GM12801 (cell line): ENCODE measurements around the gene ASS1.

Experiments used
- TF ChIP-seq, protein P1 (sequence below): IDR thresholded peaks from one replicate; pipeline ENCODE4 v1.5.1; 2011; ENCODE audit warnings: control low read depth; ENCODE audit not compliant: insufficient read length; ENCODE audit errors: extremely low read depth

Gene ASS1

DNA sequence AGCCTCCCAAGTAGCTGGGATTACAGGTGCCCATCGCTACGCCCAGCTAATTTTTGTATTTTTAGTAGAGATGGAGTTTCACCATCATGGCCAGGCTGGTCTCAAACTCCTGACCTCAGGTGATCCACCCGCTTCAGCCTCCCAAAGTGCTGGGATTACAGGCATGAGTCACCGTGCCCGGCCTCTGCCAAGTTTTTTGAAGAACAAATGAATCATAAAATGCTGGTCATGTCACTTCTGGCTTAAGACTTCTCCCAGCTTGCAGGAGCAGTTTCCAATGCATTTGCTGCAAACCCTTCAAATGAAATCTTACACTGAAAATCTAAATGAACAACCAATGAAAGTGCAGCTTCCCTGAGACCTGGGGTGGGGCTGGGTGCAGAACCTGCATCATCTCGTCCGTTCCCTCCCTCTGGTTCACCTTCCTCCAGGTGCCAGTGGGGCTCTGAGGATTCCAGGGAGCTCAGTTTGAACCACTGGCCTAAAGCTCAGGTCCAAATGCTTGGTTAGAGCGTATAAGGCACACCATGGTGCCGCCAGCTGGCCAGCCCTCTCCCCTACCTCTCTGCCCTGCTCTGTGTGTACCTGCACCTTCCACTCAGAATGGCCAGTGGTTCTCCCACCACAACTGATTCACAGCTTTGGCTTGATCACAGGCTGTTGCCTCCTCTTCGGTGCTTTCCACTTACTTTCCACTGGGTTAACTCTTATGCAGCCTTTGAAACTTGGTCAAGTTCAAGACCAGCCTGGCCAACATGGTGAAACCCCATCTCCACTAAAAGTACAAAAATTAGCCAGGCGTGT lies 94.9 kb downstream of the ASS1 start:
- TF ChIP-seq, protein P1, sequence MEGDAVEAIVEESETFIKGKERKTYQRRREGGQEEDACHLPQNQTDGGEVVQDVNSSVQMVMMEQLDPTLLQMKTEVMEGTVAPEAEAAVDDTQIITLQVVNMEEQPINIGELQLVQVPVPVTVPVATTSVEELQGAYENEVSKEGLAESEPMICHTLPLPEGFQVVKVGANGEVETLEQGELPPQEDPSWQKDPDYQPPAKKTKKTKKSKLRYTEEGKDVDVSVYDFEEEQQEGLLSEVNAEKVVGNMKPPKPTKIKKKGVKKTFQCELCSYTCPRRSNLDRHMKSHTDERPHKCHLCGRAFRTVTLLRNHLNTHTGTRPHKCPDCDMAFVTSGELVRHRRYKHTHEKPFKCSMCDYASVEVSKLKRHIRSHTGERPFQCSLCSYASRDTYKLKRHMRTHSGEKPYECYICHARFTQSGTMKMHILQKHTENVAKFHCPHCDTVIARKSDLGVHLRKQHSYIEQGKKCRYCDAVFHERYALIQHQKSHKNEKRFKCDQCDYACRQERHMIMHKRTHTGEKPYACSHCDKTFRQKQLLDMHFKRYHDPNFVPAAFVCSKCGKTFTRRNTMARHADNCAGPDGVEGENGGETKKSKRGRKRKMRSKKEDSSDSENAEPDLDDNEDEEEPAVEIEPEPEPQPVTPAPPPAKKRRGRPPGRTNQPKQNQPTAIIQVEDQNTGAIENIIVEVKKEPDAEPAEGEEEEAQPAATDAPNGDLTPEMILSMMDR = no peak

DNA sequence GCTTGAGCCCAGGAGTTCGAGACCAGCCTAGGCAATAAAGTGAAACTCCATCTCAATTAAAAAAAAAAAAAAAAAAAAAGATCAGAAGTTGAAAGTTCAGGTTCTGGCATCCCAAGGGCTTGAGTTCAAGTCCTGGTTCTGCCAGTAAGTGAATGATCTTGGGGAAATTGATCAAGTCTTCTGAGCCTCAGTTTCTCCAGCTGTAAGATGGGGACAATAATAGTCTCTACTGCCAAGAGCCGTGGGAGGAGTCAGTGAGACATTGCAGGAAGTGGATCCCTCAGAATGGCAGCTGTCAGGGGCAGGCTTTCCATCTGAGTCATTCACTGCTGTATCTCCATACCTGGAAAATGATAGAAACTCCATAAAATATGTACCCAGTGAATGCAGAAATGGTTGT lies 96.8 kb downstream of the ASS1 start:
- TF ChIP-seq, protein P1 = no peak

DNA sequence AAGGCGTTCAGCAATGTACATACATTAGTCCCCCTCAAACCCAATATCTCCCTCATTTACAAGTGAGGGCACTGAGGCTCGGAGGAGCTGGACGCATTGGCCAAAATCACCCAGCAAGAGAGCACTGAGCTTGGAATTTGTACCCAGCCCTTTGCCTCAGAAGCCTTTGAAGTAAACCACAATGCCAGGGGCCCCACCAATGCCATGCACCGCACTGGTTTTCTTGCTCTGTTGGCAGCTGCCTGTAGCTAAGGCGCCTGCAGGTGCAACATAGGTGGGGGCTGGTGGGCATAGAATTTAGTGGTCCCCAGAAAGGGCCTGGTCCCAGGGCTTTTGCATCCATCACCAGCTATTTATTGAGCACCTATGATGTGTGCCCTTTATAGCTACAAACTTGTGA lies 97.3 kb downstream of the ASS1 start:
- TF ChIP-seq, protein P1 = no peak

DNA sequence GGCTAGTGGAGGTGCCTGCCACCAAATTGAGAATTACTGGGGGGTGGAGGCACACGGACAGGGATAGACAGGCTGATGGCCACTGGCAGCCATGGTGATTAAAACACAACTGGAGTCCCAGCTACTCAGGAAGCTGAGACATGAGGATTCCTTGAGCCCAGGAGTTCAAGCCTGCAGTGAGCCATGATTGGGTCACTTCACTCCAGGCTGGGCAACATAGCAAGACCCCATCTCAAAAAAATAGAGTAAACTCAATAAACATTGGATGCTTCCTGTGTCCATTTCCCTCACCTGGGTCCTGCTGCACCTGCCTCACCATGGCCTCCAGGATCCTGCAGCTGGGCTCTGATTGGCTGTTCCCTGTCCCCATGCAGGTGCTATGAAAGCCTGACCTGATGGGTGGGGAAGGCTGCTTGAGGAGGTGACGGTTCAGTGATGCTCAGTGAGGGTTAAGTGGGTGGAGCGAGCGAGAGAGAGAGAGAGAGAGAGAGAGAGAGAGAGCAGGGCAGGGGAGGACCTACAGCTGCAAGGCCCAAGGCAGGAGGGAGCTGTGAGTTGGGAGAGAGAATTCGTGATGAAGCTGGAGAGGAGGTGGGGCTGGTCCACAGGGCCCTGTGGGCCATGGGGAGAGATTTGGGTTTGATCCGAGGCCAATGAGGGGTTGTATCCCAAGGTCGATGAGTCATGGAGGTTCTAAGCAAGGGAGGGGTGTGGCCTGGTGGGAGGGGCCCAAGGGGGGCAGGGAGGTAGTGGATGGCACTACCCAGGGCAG lies 97.9 kb downstream of the ASS1 start:
- TF ChIP-seq, protein P1 = no peak

DNA sequence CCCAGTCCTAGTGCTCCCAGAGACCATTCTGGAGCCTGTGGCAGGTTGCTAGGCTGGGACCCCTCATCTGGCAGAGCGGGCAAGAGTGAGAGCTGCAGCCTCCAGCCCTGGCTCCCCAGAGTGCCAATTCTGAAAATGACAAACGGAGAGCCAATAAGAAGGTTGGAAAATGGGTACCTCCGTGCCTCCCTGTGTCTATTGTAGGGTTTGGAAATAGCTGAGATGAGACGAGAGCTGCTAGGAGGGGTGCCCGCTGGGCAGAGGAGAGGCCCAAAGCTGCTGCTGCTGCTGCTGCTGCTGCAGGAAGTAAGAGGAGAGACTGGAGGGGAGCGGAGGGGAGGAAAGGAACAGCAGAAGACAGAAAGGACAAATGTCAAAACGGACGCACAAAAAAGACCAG lies 98.6 kb downstream of the ASS1 start:
- TF ChIP-seq, protein P1 = no peak

DNA sequence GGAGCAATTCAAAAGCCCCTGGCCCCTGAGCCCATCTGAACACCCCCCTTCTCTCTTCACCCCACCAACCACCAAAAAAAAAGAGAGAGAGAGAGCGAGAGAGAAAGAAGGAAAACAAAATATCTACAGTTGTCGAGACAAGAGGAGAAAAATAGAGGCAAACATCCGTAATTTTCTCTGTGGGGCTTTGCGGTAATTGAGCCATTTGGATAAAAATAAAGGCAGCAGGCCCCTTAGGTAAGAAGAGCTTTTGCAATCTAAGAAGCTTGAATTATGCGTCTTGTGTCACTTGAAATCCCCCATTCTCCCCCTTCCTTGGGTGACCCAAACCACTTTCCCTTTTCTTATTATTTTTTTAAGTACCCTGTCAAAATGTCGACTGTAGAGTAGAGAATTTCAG lies 99.1 kb downstream of the ASS1 start:
- TF ChIP-seq, protein P1 = no peak

DNA sequence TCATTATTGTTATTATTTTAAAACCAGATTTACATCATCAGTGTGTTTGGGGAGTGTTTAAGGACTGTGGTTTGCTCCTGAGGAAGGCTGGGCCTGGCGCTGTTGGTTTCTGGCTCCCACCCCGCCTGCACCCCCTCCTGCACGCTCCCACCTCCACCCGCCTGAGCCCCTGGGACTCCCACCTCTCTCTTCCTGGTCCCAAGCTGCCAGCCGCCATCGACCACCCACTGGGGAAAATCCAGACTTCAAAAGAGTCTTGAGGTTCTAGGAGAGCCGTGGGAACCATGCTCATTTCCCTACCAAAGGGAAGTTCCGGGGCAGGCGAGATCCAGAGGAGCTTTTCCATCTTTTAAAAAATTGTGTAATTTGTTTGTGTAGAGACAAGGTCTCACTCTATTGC lies 99.6 kb downstream of the ASS1 start:
- TF ChIP-seq, protein P1 = no peak
